Measurements from ENCODE around the gene PTBP1. TPM values are rescaled to one million over a fixed set of nuclear protein-coding genes. Genes with fewer than 3 reads are reported as not detected.

Gene PTBP1
- total and polyA plus RNA-seq, 9 of the 15 experiments (the other 6 are each of a cell fraction or from before 2014, with no cell fraction given): 14.0 to 759 (median 234) TPM

DNA sequence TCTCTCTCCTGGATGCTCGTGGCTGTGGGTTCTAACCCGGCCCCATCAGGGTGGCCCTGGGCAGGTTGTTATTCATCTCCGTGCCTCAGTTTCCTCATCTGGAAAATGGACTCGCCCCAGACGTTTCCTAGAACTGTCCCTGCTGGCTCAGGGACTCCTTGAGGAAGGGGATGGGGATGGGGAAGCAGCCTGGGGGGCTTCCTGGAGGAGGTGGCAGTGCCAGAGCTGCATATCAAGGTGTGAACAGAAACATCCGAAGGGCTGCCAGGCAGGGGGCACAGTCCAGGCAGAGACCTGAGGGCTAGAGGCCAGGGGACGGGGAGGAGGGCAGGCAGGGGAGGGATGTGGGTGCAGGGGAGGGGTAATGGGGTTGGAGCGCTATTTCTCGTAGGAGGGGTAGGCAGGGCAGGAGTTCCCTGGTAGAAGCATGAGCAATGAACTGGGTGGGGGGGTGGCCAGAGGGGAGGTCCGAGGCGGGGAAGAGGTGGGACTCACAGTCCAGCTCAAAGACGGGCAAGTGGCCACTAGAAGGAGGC lies 51.2 kb downstream of the PTBP1 start (continued):
- TF ChIP-seq ZFP36 (IDR thresholded peaks at IDR 0.05; ENCODE audit: low read depth, low read length, partially characterized antibody) (peak; percentile 96), ZBTB7A (IDR thresholded peaks at IDR 0.05; ENCODE audit: borderline replicate concordance, control insufficient read depth, low read depth, low read length) (peak; percentile 35; the same call in 1 of the 2 replicates), ARNT (IDR thresholded peaks at IDR 0.05) (no peak), POLR2AphosphoS5 (IDR thresholded peaks at IDR 0.05; ENCODE audit: control insufficient read depth, insufficient read depth, low read depth, low read length) (no peak), PRMT5 (CRISPR knock-in tag; IDR thresholded peaks at IDR 0.05) (no peak)
- TF ChIP-seq, protein P1, sequence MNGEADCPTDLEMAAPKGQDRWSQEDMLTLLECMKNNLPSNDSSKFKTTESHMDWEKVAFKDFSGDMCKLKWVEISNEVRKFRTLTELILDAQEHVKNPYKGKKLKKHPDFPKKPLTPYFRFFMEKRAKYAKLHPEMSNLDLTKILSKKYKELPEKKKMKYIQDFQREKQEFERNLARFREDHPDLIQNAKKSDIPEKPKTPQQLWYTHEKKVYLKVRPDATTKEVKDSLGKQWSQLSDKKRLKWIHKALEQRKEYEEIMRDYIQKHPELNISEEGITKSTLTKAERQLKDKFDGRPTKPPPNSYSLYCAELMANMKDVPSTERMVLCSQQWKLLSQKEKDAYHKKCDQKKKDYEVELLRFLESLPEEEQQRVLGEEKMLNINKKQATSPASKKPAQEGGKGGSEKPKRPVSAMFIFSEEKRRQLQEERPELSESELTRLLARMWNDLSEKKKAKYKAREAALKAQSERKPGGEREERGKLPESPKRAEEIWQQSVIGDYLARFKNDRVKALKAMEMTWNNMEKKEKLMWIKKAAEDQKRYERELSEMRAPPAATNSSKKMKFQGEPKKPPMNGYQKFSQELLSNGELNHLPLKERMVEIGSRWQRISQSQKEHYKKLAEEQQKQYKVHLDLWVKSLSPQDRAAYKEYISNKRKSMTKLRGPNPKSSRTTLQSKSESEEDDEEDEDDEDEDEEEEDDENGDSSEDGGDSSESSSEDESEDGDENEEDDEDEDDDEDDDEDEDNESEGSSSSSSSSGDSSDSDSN (IDR thresholded peaks at IDR 0.05; ENCODE audit: borderline replicate concordance in 1 of 2, low read depth in 2 of 2, low read length in 2 of 2): no peak
- TF ChIP-seq, protein P2, sequence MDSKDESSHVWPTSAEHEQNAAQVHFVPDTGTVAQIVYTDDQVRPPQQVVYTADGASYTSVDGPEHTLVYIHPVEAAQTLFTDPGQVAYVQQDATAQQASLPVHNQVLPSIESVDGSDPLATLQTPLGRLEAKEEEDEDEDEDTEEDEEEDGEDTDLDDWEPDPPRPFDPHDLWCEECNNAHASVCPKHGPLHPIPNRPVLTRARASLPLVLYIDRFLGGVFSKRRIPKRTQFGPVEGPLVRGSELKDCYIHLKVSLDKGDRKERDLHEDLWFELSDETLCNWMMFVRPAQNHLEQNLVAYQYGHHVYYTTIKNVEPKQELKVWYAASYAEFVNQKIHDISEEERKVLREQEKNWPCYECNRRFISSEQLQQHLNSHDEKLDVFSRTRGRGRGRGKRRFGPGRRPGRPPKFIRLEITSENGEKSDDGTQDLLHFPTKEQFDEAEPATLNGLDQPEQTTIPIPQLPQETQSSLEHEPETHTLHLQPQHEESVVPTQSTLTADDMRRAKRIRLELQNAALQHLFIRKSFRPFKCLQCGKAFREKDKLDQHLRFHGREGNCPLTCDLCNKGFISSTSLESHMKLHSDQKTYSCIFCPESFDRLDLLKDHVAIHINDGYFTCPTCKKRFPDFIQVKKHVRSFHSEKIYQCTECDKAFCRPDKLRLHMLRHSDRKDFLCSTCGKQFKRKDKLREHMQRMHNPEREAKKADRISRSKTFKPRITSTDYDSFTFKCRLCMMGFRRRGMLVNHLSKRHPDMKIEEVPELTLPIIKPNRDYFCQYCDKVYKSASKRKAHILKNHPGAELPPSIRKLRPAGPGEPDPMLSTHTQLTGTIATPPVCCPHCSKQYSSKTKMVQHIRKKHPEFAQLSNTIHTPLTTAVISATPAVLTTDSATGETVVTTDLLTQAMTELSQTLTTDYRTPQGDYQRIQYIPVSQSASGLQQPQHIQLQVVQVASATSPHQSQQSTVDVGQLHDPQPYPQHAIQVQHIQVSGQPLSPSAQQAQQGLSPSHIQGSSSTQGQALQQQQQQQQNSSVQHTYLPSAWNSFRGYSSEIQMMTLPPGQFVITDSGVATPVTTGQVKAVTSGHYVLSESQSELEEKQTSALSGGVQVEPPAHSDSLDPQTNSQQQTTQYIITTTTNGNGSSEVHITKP (IDR thresholded peaks at IDR 0.05; ENCODE audit: partially characterized antibody): peak; percentile 45
- TF ChIP-seq, protein P3, sequence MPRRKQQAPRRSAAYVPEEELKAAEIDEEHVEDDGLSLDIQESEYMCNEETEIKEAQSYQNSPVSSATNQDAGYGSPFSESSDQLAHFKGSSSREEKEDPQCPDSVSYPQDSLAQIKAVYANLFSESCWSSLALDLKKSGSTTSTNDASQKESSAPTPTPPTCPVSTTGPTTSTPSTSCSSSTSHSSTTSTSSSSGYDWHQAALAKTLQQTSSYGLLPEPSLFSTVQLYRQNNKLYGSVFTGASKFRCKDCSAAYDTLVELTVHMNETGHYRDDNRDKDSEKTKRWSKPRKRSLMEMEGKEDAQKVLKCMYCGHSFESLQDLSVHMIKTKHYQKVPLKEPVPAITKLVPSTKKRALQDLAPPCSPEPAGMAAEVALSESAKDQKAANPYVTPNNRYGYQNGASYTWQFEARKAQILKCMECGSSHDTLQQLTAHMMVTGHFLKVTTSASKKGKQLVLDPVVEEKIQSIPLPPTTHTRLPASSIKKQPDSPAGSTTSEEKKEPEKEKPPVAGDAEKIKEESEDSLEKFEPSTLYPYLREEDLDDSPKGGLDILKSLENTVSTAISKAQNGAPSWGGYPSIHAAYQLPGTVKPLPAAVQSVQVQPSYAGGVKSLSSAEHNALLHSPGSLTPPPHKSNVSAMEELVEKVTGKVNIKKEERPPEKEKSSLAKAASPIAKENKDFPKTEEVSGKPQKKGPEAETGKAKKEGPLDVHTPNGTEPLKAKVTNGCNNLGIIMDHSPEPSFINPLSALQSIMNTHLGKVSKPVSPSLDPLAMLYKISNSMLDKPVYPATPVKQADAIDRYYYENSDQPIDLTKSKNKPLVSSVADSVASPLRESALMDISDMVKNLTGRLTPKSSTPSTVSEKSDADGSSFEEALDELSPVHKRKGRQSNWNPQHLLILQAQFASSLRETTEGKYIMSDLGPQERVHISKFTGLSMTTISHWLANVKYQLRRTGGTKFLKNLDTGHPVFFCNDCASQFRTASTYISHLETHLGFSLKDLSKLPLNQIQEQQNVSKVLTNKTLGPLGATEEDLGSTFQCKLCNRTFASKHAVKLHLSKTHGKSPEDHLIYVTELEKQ (CRISPR knock-in tag; IDR thresholded peaks at IDR 0.05): no peak

All from K562 (cell line).